Astrocyte (in vitro differentiated cells and primary cell): Measurements from ENCODE around the gene IFT22. TPM values are rescaled to one million over a fixed set of nuclear protein-coding genes. Genes with fewer than 3 reads are reported as not detected.

Experiments
- DNase-seq: peaks from one replicate; pipeline ENCODE4 v3.0.0-alpha.2; 2010; ENCODE audit warnings: low read depth
- FAIRE-seq: peaks from 2 replicates; lab custom pipeline; 2011; peaks lifted over from hg19 to GRCh38; lab: Jason Lieb, UNC
- H2AFZ ChIP-seq: 2 replicates; pipeline ENCODE4 v1.6.0; 2012; ENCODE audit warnings: low read depth, low read length, inconsistent platforms
- H3K27ac ChIP-seq: 2 replicates; pipeline ENCODE4 v1.5.1; 2011; ENCODE audit warnings: low read depth, low read length, inconsistent platforms
- H3K27me3 ChIP-seq: 2 replicates; pipeline ENCODE4 v1.6.0; 2011; ENCODE audit warnings: low read length, inconsistent platforms; ENCODE audit not compliant: insufficient read depth
- H3K36me3 ChIP-seq: 2 replicates; pipeline ENCODE4 v1.5.1; 2011; ENCODE audit warnings: low read length, inconsistent platforms; ENCODE audit not compliant: insufficient read depth
- H3K4me1 ChIP-seq: 2 replicates; pipeline ENCODE4 v1.5.1; 2011; ENCODE audit warnings: low read length, inconsistent platforms; ENCODE audit not compliant: insufficient read depth
- H3K4me2 ChIP-seq: 2 replicates; pipeline ENCODE4 v1.6.0; 2012; ENCODE audit warnings: low read length, inconsistent platforms
- H3K4me3 ChIP-seq: 2 replicates; pipeline ENCODE4 v1.5.1; 2011; ENCODE audit warnings: low read depth, mild to moderate bottlenecking, low read length, inconsistent platforms; ENCODE audit not compliant: insufficient read depth
- H3K79me2 ChIP-seq: 2 replicates; pipeline ENCODE4 v1.6.0; 2012; ENCODE audit warnings: mild to moderate bottlenecking, low read length, inconsistent platforms; ENCODE audit not compliant: insufficient read depth
- H3K9ac ChIP-seq: 2 replicates; pipeline ENCODE4 v1.6.0; 2012; ENCODE audit warnings: mild to moderate bottlenecking, low read length, inconsistent platforms
- H3K9me3 ChIP-seq: 2 replicates; pipeline ENCODE4 v1.5.1; 2012; ENCODE audit warnings: low read depth, mild to moderate bottlenecking, low read length, inconsistent platforms; ENCODE audit not compliant: insufficient read depth
- H4K20me1 ChIP-seq: 2 replicates; pipeline ENCODE4 v1.6.0; 2012; ENCODE audit warnings: low read length, inconsistent platforms; ENCODE audit not compliant: insufficient read depth
- H3K27ac Mint-ChIP-seq: one replicate; pipeline ENCODE4 v1.8.0; 2021; ENCODE audit warnings: mild to moderate bottlenecking, mixed read lengths; ENCODE audit not compliant: unreplicated experiment
- H3K27me3 Mint-ChIP-seq: one replicate; pipeline ENCODE4 v1.8.0; 2021; ENCODE audit warnings: low read depth, mixed read lengths; ENCODE audit not compliant: unreplicated experiment
- H3K36me3 Mint-ChIP-seq: one replicate; pipeline ENCODE4 v1.8.0; 2021; ENCODE audit warnings: low read depth, mixed read lengths; ENCODE audit not compliant: unreplicated experiment
- H3K4me1 Mint-ChIP-seq: one replicate; pipeline ENCODE4 v1.8.0; 2021; ENCODE audit warnings: low read depth, mixed read lengths; ENCODE audit not compliant: unreplicated experiment
- H3K4me3 Mint-ChIP-seq: one replicate; pipeline ENCODE4 v1.8.0; 2021; ENCODE audit warnings: mild to moderate bottlenecking, moderate library complexity, mixed read lengths; ENCODE audit not compliant: unreplicated experiment
- H3K9me3 Mint-ChIP-seq: one replicate; pipeline ENCODE4 v1.8.0; 2021; ENCODE audit warnings: mild to moderate bottlenecking, mixed read lengths; ENCODE audit not compliant: unreplicated experiment
- EZH2 ChIP-seq: IDR thresholded peaks from 2 replicates; pipeline ENCODE4 v1.6.1; 2012; ENCODE audit warnings: mild to moderate bottlenecking, low read length, inconsistent platforms; ENCODE audit not compliant: insufficient read depth
- total RNA-seq: library from RNA; stranded (reverse); gene quantifications from 2 replicates; pipeline ENCODE4 v1.2.1, GENCODE V29; 2021
- TF ChIP-seq, protein P1 (sequence below): IDR thresholded peaks from 2 replicates; pipeline ENCODE4 v1.5.1; 2011; ENCODE audit warnings: low read depth, mild to moderate bottlenecking, inconsistent platforms, low read length, moderate library complexity; ENCODE audit not compliant: insufficient read depth

The IFT22 gene
- total RNA-seq, 1 donor from 2014 or later = 20.9 TPM

GRCh38 chr7:101368422-101369165, 47.0 kb upstream of the IFT22 start:
- H3K4me3 Mint-ChIP-seq = no peak overlapping the region
- DNase-seq = no peak
- TF ChIP-seq, protein P1, sequence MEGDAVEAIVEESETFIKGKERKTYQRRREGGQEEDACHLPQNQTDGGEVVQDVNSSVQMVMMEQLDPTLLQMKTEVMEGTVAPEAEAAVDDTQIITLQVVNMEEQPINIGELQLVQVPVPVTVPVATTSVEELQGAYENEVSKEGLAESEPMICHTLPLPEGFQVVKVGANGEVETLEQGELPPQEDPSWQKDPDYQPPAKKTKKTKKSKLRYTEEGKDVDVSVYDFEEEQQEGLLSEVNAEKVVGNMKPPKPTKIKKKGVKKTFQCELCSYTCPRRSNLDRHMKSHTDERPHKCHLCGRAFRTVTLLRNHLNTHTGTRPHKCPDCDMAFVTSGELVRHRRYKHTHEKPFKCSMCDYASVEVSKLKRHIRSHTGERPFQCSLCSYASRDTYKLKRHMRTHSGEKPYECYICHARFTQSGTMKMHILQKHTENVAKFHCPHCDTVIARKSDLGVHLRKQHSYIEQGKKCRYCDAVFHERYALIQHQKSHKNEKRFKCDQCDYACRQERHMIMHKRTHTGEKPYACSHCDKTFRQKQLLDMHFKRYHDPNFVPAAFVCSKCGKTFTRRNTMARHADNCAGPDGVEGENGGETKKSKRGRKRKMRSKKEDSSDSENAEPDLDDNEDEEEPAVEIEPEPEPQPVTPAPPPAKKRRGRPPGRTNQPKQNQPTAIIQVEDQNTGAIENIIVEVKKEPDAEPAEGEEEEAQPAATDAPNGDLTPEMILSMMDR = no peak
- TF ChIP-seq EZH2 = no peak
- Histone ChIP-seq H3K79me2 (no peaks in the 10 kb centered on the region), H2AFZ (no peak overlapping the region), H3K4me1 (peaks cover 3% of the 10 kb centered on the region), H3K4me2 (no peak overlapping the region), H3K9me3 (no peaks in the 10 kb centered on the region), H3K4me3 (no peak overlapping the region), H3K36me3 (no peaks in the 10 kb centered on the region), H3K9ac (no peak overlapping the region), H4K20me1 (no peaks in the 10 kb centered on the region), H3K27me3 (peaks cover 24% of the 10 kb centered on the region), H3K27ac (no peak overlapping the region)
- H3K9me3 Mint-ChIP-seq = no peaks in the 10 kb centered on the region
- no peak overlapping the region for H3K27ac Mint-ChIP-seq
- H3K4me1 Mint-ChIP-seq = peaks cover 15% of the 10 kb centered on the region
- FAIRE-seq = no peak
- H3K36me3 Mint-ChIP-seq = no peaks in the 10 kb centered on the region
- H3K27me3 Mint-ChIP-seq = peaks cover 13% of the 10 kb centered on the region

DNA sequence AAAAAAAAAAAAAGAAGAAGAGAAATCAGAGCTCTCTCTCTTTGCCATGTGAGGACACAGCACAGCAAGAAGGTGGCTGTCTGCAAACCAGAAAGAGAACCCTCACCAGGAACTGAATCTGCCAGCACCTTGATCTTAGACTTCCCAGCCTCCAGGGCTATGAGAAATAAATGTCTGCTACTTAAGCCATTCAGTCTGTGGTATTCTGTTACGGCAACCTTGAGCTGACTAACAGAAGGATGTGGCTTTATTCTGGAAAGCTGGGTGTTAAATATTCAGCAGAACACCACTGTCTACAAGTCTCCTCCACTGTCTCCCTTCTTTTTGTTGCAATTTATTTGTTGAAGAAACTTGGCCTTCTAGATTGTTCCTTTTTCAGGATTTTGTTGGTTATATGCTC, 46.1 kb upstream of the IFT22 start:
- no peaks in the 10 kb centered on the region for H3K9me3 Mint-ChIP-seq
- peaks cover 4% of the 10 kb centered on the region for H3K4me1 ChIP-seq
- no peaks in the 10 kb centered on the region for H3K9me3 ChIP-seq
- H3K27me3 ChIP-seq = peaks cover 17% of the 10 kb centered on the region
- no peak overlapping the region for H3K4me3 Mint-ChIP-seq
- H3K79me2 ChIP-seq = no peaks in the 10 kb centered on the region
- H3K27ac Mint-ChIP-seq = peak overlapping the region; percentile 17
- H3K4me1 Mint-ChIP-seq = peaks cover 14% of the 10 kb centered on the region
- no peak overlapping the region for H3K27ac ChIP-seq
- H4K20me1 ChIP-seq = no peaks in the 10 kb centered on the region
- TF ChIP-seq, protein P1 = no peak
- no peak for TF ChIP-seq EZH2
- no peak overlapping the region for H2AFZ ChIP-seq
- H3K9ac ChIP-seq = no peak overlapping the region
- H3K36me3 Mint-ChIP-seq = no peaks in the 10 kb centered on the region
- H3K4me3 ChIP-seq = no peak overlapping the region
- H3K36me3 ChIP-seq = no peaks in the 10 kb centered on the region
- H3K27me3 Mint-ChIP-seq = peaks cover 6% of the 10 kb centered on the region
- DNase-seq (no peak), FAIRE-seq (no peak)
- no peak overlapping the region for H3K4me2 ChIP-seq

GRCh38 chr7:101365956-101366355, 44.3 kb upstream of the IFT22 start:
- no peak overlapping the region for H3K4me2 ChIP-seq
- no peak overlapping the region for H2AFZ ChIP-seq
- peaks cover 21% of the 10 kb centered on the region for H3K27me3 ChIP-seq
- H3K27me3 Mint-ChIP-seq = peaks cover 10% of the 10 kb centered on the region
- TF ChIP-seq, protein P1 = no peak
- no peak for TF ChIP-seq EZH2
- H3K4me3 Mint-ChIP-seq = no peak overlapping the region
- no peaks in the 10 kb centered on the region for H3K9me3 ChIP-seq
- H3K9ac ChIP-seq = no peak overlapping the region
- FAIRE-seq (no peak), DNase-seq (no peak)
- no peaks in the 10 kb centered on the region for H3K79me2 ChIP-seq
- no peak overlapping the region for H3K4me3 ChIP-seq
- no peaks in the 10 kb centered on the region for H4K20me1 ChIP-seq
- no peaks in the 10 kb centered on the region for H3K36me3 ChIP-seq
- H3K4me1 ChIP-seq = peaks cover 4% of the 10 kb centered on the region
- peaks cover 14% of the 10 kb centered on the region for H3K4me1 Mint-ChIP-seq
- no peak overlapping the region for H3K27ac Mint-ChIP-seq
- no peaks in the 10 kb centered on the region for H3K9me3 Mint-ChIP-seq
- H3K27ac ChIP-seq = no peak overlapping the region
- H3K36me3 Mint-ChIP-seq = no peaks in the 10 kb centered on the region
